GM12874 (cell line): ENCODE data around the gene SPTLC1.

Experiments
- CTCF ChIP-seq: IDR thresholded peaks from 2 replicates; pipeline ENCODE4 v1.5.1; 2011; ENCODE audit warnings: low read depth, mild to moderate bottlenecking, control low read depth, low read length, moderate library complexity; ENCODE audit not compliant: insufficient read depth

Gene SPTLC1

DNA sequence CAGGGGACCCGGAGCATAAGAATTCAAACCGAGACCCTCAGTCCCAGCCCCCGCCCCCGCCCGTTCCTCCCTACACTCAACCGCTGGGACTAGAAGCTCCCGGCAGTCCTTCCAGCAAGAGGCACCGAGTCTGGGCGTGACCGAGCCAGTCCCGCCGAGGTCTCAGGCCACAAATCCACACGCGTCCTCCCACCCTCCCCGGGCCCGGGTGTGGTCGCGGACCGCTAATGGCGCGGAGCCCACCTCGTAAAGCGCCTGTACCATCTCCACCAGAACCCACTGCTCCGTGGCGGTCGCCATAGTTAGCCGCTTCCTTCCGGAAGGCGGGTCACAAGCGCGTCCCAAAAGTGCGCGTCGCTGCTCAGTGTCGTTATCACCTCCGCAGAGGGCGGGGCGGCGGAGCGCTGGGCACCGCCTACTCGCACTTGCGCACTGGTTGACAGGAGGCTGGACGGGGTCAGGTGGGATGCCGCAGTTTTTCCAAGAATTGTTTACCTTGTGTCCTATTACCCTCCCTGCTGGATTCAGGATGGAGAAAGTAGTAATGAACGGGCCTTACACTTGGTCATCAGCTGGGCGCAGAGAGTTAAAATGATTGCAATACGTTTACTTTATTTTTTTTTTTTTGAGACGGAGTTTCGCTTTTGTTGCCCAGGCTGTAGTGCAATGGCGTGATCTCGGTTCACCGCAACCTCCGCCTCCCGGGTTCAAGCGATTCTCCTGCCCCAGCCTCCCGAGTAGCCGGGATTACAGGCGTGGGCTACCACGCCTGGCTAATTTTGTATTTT is at the start of gene SPTLC1:
TSS of gene SPTLC1 (minus strand) at position 343 of the 788 bp plus-strand sequence. CDS start at position 300, 43 bp downstream.
- no peak for TF ChIP-seq CTCF

DNA sequence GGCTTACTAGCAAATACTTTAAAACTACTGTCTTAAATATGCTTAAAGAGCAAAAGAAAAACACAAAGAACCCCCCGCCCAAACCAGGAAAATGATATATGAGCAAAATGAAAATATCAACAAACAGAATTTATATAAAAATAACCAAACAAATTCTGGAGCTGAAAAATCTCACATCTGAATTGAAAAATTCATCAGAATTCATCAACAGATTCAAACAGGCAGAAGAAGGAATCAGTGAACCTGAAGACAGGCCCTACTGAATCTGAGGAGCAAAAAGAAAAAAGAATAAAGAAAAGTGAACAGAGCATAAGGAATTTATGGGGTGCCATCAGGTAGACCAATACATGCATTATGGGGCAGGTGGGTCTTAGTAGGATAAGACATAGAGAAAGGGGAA is 49.8 kb upstream of the SPTLC1 start:
- no peak for TF ChIP-seq CTCF

DNA sequence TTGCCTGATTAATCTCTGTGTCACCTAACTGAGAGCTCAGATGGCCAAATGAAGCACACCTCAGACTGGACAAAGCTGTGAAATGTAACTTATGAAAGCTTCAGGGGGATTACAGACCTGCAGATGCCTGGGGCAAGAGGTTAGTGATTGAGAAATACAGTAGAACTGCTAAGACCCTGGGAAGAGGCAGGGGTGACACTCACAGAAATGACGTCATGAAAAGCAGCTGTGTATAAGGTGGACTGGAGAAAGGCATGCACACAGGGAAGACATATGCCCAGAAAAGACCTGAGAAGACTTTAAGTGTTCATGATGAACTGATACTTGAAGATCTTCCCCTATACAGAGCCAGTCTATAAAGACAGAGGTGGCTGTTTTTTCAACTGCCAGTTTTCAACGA is 49.3 kb upstream of the SPTLC1 start:
- TF ChIP-seq CTCF: no peak

DNA sequence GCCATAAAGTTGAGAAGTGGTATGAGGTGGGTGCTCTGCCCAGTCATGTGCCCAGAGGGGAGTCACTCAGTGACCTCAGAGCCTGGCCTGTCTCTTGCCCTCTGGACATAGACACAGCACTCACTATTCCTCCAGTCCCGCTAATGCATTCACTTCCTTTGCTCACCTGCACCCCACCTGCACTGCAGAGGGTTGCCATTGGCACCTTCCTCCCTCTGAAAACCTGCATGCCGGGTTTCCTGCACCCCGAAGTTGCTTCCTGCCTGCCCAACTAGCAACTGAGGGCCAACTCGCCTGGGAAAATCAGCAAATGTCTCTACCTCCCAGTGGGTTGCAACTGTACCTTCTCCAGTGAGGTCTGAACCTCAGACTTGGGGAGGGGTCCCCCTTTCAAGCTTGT is 48.1 kb upstream of the SPTLC1 start:
- TF ChIP-seq CTCF: no peak

GRCh38 chr9:92160786-92161185 is 45.6 kb upstream of the SPTLC1 start:
- no peak for TF ChIP-seq CTCF

DNA sequence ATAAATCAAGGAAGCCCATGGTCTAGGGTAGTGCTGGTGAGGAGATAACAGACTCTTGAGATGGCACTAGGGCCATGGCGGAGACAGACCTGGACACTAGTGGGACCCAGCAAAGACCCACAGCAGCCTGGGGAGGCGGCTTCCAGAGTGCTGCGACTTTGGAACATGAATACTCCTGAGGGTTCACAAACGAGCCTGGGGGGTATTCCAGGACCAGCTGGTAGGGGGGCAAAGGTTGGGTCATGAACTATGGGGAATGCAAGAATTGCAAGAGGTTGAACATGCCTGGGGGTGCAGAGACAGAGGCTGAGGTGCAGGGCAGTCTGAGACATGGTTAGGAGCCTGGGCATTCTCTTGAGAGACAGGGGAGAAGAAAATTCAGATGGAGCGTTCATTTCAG is 43.8 kb upstream of the SPTLC1 start:
- TF ChIP-seq CTCF: no peak

GRCh38 chr9:92158097-92158601 is 42.9 kb upstream of the SPTLC1 start:
- no peak for TF ChIP-seq CTCF
